Measurements from ENCODE around the gene TOB1. TPM values are rescaled to one million over a fixed set of nuclear protein-coding genes. Genes with fewer than 3 reads are reported as not detected.

TOB1 gene
- polyA plus RNA-seq (59.5 to 73.3 TPM (median 64.4 TPM) in 3 replicates), polyA minus RNA-seq (84.2 to 122 TPM (median 105 TPM) in 3 replicates)
- polyA plus RNA-seq (2011; ENCODE audit: low read depth): 97.4 TPM
- 43.7 and 59.1 TPM in 2 replicates for polyA plus RNA-seq (2011; cell fraction: cytosol; rRNA removed)
- 146 and 173 TPM in 2 replicates for polyA plus RNA-seq (2011; cell fraction: nucleus; rRNA removed)
- polyA plus RNA-seq (2012; ENCODE audit: low replicate concordance): 94.3 and 311 TPM in 2 replicates
- 108 TPM for polyA minus RNA-seq (2011; cell fraction: cytosol; rRNA and poly(A)+ RNA removed)
- 181 and 201 TPM in 2 replicates for polyA minus RNA-seq (2011; cell fraction: nucleus; rRNA and poly(A)+ RNA removed)

- H3K27ac ChIP-seq (ENCODE audit: control insufficient read depth, insufficient read depth, low read length): peak within 1 kb of the TSS; percentile 98
- H3K9ac ChIP-seq (ENCODE audit: control insufficient read depth, extremely low read depth, insufficient read depth, low read length): peak within 1 kb of the TSS; percentile 98
- TF ChIP-seq CTCF (optimal IDR thresholded peaks at IDR 0.05 in 1 of 3, IDR thresholded peaks at IDR 0.05 in 1 of 3, conservative IDR thresholded peaks at IDR 0.05 in 1 of 3; ENCODE audit: extremely low read depth in 1 of 3, insufficient read depth in 2 of 3, low read length in 3 of 3) (no peak), EZH2 (IDR thresholded peaks at IDR 0.05; ENCODE audit: low read length) (no peak)
- FAIRE-seq: no peak
- peaks cover 31% of the 10 kb centered on the region for H3K4me1 ChIP-seq (ENCODE audit: control insufficient read depth, extremely low read depth, insufficient read depth, low read length)
- H3K4me2 ChIP-seq (ENCODE audit: control insufficient read depth, extremely low read depth, insufficient read depth, low read depth, low read length): peak within 1 kb of the TSS; percentile 100
- H4K20me1 ChIP-seq (ENCODE audit: control insufficient read depth, extremely low read depth, insufficient read depth, low read length): peaks cover 20% of the 10 kb centered on the region
- H3K27me3 ChIP-seq (ENCODE audit: control insufficient read depth, extremely low read depth, insufficient read depth, low read length): no peaks in the 10 kb centered on the region
- H3K36me3 ChIP-seq (ENCODE audit: control insufficient read depth in 2 of 2, extremely low read depth in 1 of 2, insufficient read depth in 2 of 2, low read length in 2 of 2): peaks cover 7 to 14% of the 10 kb centered on the region in 2 experiments
- H2AFZ ChIP-seq (ENCODE audit: control insufficient read depth, low read length): peak within 1 kb of the TSS; percentile 75
- peak within 1 kb of the TSS; percentile 72 to 99 (median 98) for H3K4me3 ChIP-seq (ENCODE audit: control insufficient read depth in 2 of 3, extremely low read depth in 1 of 3, insufficient read depth in 2 of 3, low read depth in 1 of 3, low read length in 3 of 3)
- H3K9me3 ChIP-seq (ENCODE audit: control insufficient read depth, low read depth, low read length): no peaks in the 10 kb centered on the region
- peaks cover 34% of the 10 kb centered on the region for H3K79me2 ChIP-seq (ENCODE audit: control insufficient read depth, insufficient read depth, low read length)
- dilution Hi-C loops (cut with MboI; ENCODE audit: extremely low pct_ligation_motif_present, low sequenced_read_pairs): loop anchor here (25.0 kb wide), 1 partner anchor 96 kb away; no protein-coding TSS in a partner anchor
- no peak for DNase-seq (ENCODE audit: low read depth, low spot score)
- no peaks in the 10 kb centered on the region for H3K9me1 ChIP-seq (ENCODE audit: control insufficient read depth, extremely low read depth, insufficient read depth, low read length)
Measured at GRCh38 chr17:50866261-50866949, at the start of gene TOB1. TSS of gene TOB1 (minus strand) at chr17:50866354. CDS start at chr17:50864017, 2,337 bp downstream.

GRCh38 chr17:50914505-50915063 lies 48.4 kb upstream of the TOB1 start:
- Histone ChIP-seq H3K9me1 (ENCODE audit: control insufficient read depth, extremely low read depth, insufficient read depth, low read length) (no peaks in the 10 kb centered on the region), H3K4me1 (ENCODE audit: control insufficient read depth, extremely low read depth, insufficient read depth, low read length) (peaks cover 9% of the 10 kb centered on the region), H2AFZ (ENCODE audit: control insufficient read depth, low read length) (no peak overlapping the region), H3K27ac (ENCODE audit: control insufficient read depth, insufficient read depth, low read length) (no peak overlapping the region), H3K9me3 (ENCODE audit: control insufficient read depth, low read depth, low read length) (no peaks in the 10 kb centered on the region), H3K9ac (ENCODE audit: control insufficient read depth, extremely low read depth, insufficient read depth, low read length) (no peak overlapping the region), H3K4me2 (ENCODE audit: control insufficient read depth, extremely low read depth, insufficient read depth, low read depth, low read length) (no peak overlapping the region), H3K36me3 (ENCODE audit: control insufficient read depth in 2 of 2, extremely low read depth in 1 of 2, insufficient read depth in 2 of 2, low read length in 2 of 2) (no peaks in the 10 kb centered on the region), H3K79me2 (ENCODE audit: control insufficient read depth, insufficient read depth, low read length) (no peaks in the 10 kb centered on the region), H4K20me1 (ENCODE audit: control insufficient read depth, extremely low read depth, insufficient read depth, low read length) (no peaks in the 10 kb centered on the region), H3K4me3 (ENCODE audit: control insufficient read depth in 2 of 3, extremely low read depth in 1 of 3, insufficient read depth in 2 of 3, low read depth in 1 of 3, low read length in 3 of 3) (no peak overlapping the region), H3K27me3 (ENCODE audit: control insufficient read depth, extremely low read depth, insufficient read depth, low read length) (no peaks in the 10 kb centered on the region)
- TF ChIP-seq CTCF (optimal IDR thresholded peaks at IDR 0.05 in 1 of 3, IDR thresholded peaks at IDR 0.05 in 1 of 3, conservative IDR thresholded peaks at IDR 0.05 in 1 of 3; ENCODE audit: extremely low read depth in 1 of 3, insufficient read depth in 2 of 3, low read length in 3 of 3) (no peak), EZH2 (IDR thresholded peaks at IDR 0.05; ENCODE audit: low read length) (no peak)
- no peak for FAIRE-seq
- dilution Hi-C loops (cut with MboI; ENCODE audit: extremely low pct_ligation_motif_present, low sequenced_read_pairs): no loop called here
- DNase-seq (ENCODE audit: low read depth, low spot score): no peak
